Chondrocyte (in vitro differentiated cells): Measurements from ENCODE around the gene RREB1. TPM values are rescaled to one million over a fixed set of nuclear protein-coding genes. Genes with fewer than 3 reads are reported as not detected.
A peak's percentile ranks its signal among the peaks of the same experiment; 100 is the strongest.

ENCODE experiments used
- DNase-seq: peaks from one replicate; pipeline ENCODE4 v3.0.0; 2021; ENCODE audit warnings: mixed read lengths, low spot score
- H3K27ac Mint-ChIP-seq: one replicate; pipeline ENCODE4 v1.8.0; 2021; ENCODE audit warnings: mild to moderate bottlenecking, moderate library complexity, mixed read lengths; ENCODE audit not compliant: unreplicated experiment
- H3K27me3 Mint-ChIP-seq: 2 replicates; pipeline ENCODE4 v1.8.0; 2021; ENCODE audit warnings: low read depth, mixed read lengths
- H3K36me3 Mint-ChIP-seq: 2 replicates; pipeline ENCODE4 v1.8.0; 2021; ENCODE audit warnings: low read depth, mixed read lengths
- H3K4me1 Mint-ChIP-seq: 2 replicates; pipeline ENCODE4 v1.8.0; 2021; ENCODE audit warnings: low read depth, mild to moderate bottlenecking, mixed read lengths
- H3K4me3 Mint-ChIP-seq: one replicate; pipeline ENCODE4 v1.8.0; 2021; ENCODE audit warnings: mild to moderate bottlenecking, moderate library complexity, mixed read lengths; ENCODE audit not compliant: unreplicated experiment
- H3K9me3 Mint-ChIP-seq: 2 replicates; pipeline ENCODE4 v1.8.0; 2021; ENCODE audit warnings: low read depth, mixed read lengths
- CTCF ChIP-seq: fragments of 200-600 bp; sonication (generic); IDR thresholded peaks from 2 replicates; pipeline ENCODE4 v1.5.0; 2021; ENCODE audit warnings: antibody characterized with exemption, mild to moderate bottlenecking, moderate library complexity
- total RNA-seq: library from RNA; stranded (reverse); gene quantifications from 3 replicates; pipeline ENCODE4 v1.2.1, GENCODE V29; 2021

RREB1 gene
- total RNA-seq, 1 donor from 2014 or later, result 28.4 TPM

- no peak for TF ChIP-seq CTCF
- H3K4me1 Mint-ChIP-seq, result no peaks in the 10 kb centered on the region
- H3K9me3 Mint-ChIP-seq, result no peaks in the 10 kb centered on the region
- no peak overlapping the region for H3K27ac Mint-ChIP-seq
- DNase-seq, result no peak
- no peak overlapping the region for H3K4me3 Mint-ChIP-seq
- H3K36me3 Mint-ChIP-seq, result no peaks in the 10 kb centered on the region
- no peaks in the 10 kb centered on the region for H3K27me3 Mint-ChIP-seq
These were observed 29.9 kb upstream of the RREB1 start for GRCh38 chr6:7077856-7078255.

- no peak for DNase-seq
- no peaks in the 10 kb centered on the region for H3K36me3 Mint-ChIP-seq
- H3K4me3 Mint-ChIP-seq, result no peak overlapping the region
- H3K9me3 Mint-ChIP-seq, result no peaks in the 10 kb centered on the region
- no peaks in the 10 kb centered on the region for H3K4me1 Mint-ChIP-seq
- no peaks in the 10 kb centered on the region for H3K27me3 Mint-ChIP-seq
- no peak for TF ChIP-seq CTCF
- H3K27ac Mint-ChIP-seq, result no peak overlapping the region
These were observed 28.9 kb upstream of the RREB1 start for GRCh38 chr6:7078856-7079255.

- H3K27ac Mint-ChIP-seq, result no peak overlapping the region
- H3K4me1 Mint-ChIP-seq, result no peaks in the 10 kb centered on the region
- H3K27me3 Mint-ChIP-seq, result no peaks in the 10 kb centered on the region
These were observed 27.4 kb upstream of the RREB1 start for GRCh38 chr6:7080311-7080710.

GRCh38 chr6:7085911-7086310, 21.9 kb upstream of the RREB1 start:
- Mint-ChIP-seq H3K4me3 (no peak overlapping the region), H3K36me3 (no peaks in the 10 kb centered on the region), H3K27ac (no peak overlapping the region), H3K27me3 (no peaks in the 10 kb centered on the region), H3K9me3 (no peaks in the 10 kb centered on the region), H3K4me1 (peaks cover 22% of the 10 kb centered on the region)
- no peak for TF ChIP-seq CTCF
- no peak for DNase-seq

More at GRCh38 chr6:7080311-7080710, 27.4 kb upstream of the RREB1 start:
- no peak for DNase-seq
- no peak for TF ChIP-seq CTCF
- H3K36me3 Mint-ChIP-seq, result no peaks in the 10 kb centered on the region
- H3K4me3 Mint-ChIP-seq, result no peak overlapping the region
- no peaks in the 10 kb centered on the region for H3K9me3 Mint-ChIP-seq

GRCh38 chr6:7086488-7086887, 21.3 kb upstream of the RREB1 start:
- no peaks in the 10 kb centered on the region for H3K27me3 Mint-ChIP-seq
- H3K36me3 Mint-ChIP-seq, result no peaks in the 10 kb centered on the region
- H3K27ac Mint-ChIP-seq, result peak overlapping the region; percentile 56
- TF ChIP-seq CTCF, result no peak
- no peaks in the 10 kb centered on the region for H3K9me3 Mint-ChIP-seq
- DNase-seq, result no peak
- peak overlapping the region; percentile 49 for H3K4me3 Mint-ChIP-seq
- peaks cover 22% of the 10 kb centered on the region for H3K4me1 Mint-ChIP-seq
